Neutrophil (primary cell): ENCODE data around the gene MOB3A.

Experiments
- H3K27ac ChIP-seq: fragments of 200-600 bp; sonication (generic); 2 replicates; pipeline ENCODE4 v1.5.1; 2016; ENCODE audit warnings: mild to moderate bottlenecking, moderate library complexity
- H3K27me3 ChIP-seq: fragments of 200-600 bp; sonication (generic); 2 replicates; pipeline ENCODE4 v1.6.0; 2016; ENCODE audit warnings: mild to moderate bottlenecking
- H3K36me3 ChIP-seq: fragments of 200-600 bp; sonication (generic); 2 replicates; pipeline ENCODE4 v1.5.1; 2017
- H3K4me1 ChIP-seq, 2 experiments: fragments of 200-600 bp in 1 of 2; sonication (generic) in 1 of 2; 1 replicate in 1 of 2; 2 replicates in 1 of 2; pipeline versions ENCODE4 v1.5.1 to v1.6.1; 2013 to 2016; ENCODE audit warnings: low read depth in 1 of 2, low read length in 1 of 2, mild to moderate bottlenecking in 1 of 2, moderate library complexity in 1 of 2; ENCODE audit not compliant: control insufficient read depth in 1 of 2, insufficient read depth in 1 of 2
- H3K4me3 ChIP-seq, 2 experiments: fragments of 200-600 bp in 1 of 2; sonication (generic) in 1 of 2; 1 replicate in 1 of 2; 2 replicates in 1 of 2; pipeline ENCODE4 v1.5.1; 2013 to 2016; ENCODE audit warnings: low read depth in 1 of 2, low read length in 1 of 2, mild to moderate bottlenecking in 1 of 2, moderate library complexity in 1 of 2
- H3K9me3 ChIP-seq: fragments of 200-600 bp; sonication (generic); 2 replicates; pipeline ENCODE4 v1.5.1; 2016
- CTCF ChIP-seq: fragments of 200-600 bp; sonication (generic); IDR thresholded peaks from 2 replicates; pipeline ENCODE4 v1.5.1; 2016; ENCODE audit warnings: antibody characterized with exemption

The MOB3A gene

DNA sequence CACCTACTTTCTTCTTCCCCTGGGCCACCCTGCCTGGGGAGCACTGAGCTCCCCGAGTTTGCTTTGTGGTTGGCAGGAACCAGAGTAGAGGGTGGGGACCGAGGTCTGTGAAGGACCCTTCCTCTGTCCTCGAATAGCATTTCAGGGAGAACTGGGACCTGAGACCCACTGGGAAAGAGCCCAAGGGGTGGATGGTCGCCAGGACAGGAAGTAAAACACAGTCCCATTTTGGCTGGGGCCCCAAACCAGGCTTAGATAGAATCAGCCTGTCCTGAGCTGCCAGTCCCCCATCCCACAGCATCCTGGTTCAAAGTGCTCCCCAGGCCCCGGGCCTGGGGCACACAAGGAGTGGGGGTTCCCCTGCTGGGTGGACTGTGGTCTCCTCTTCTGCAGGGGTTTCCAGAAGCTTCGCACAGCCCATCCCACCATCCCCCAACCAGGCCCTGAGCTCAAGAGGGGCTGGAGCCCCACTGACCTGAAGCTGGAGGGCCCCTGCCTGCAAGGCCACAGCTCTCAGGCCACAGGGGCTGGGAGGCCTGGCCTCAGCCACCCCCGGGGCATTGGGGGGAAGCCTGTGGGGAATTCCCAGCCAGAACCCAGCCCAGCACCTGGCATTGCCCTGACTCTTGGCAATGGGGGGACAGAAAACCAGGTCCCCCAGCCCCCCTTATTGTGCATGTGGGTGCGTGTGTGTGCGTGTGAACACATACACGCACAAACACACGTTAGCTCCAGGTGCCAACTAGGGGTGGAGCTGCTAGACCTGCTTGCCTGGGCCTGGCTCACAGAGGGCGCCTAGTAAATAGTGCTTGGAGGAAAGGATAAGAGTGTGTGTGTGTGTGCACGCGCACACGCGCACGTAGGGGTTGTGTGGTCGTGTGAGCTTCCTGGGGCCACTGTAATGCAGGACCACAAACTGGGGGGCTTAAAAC, 44.1 kb downstream of the MOB3A start:
- H3K4me1 ChIP-seq = peaks cover 54 to 61% of the 10 kb centered on the region in 2 experiments
- H3K27ac ChIP-seq = peak overlapping the region; percentile 97
- peaks cover 28% of the 10 kb centered on the region for H3K36me3 ChIP-seq
- H3K27me3 ChIP-seq = no peaks in the 10 kb centered on the region
- TF ChIP-seq CTCF = no peak
- no peaks in the 10 kb centered on the region for H3K9me3 ChIP-seq
- peak overlapping the region; percentile 80 to 86 for H3K4me3 ChIP-seq

- Histone ChIP-seq H3K27me3 (no peaks in the 10 kb centered on the region), H3K9me3 (no peaks in the 10 kb centered on the region), H3K4me1 (peaks cover 49 to 58% of the 10 kb centered on the region in 2 experiments), H3K36me3 (peaks cover 36% of the 10 kb centered on the region), H3K4me3 (peak within 1 kb of the TSS; percentile 80 to 86), H3K27ac (peak within 1 kb of the TSS; percentile 97)
- TF ChIP-seq CTCF = peak; percentile 84
Measured at GRCh38 chr19:2050991-2051772, 44.9 kb downstream of the MOB3A start, which contains the start of gene MKNK2. MKNK2 (minus strand) TSS chr19:2051244; CDS start chr19:2050851, 393 bp downstream.

GRCh38 chr19:2050349-2050990, 45.7 kb downstream of the MOB3A start:
- Histone ChIP-seq H3K27me3 (no peaks in the 10 kb centered on the region), H3K9me3 (no peaks in the 10 kb centered on the region), H3K36me3 (peaks cover 44% of the 10 kb centered on the region), H3K4me3 (peak overlapping the region; percentile 80 to 86), H3K27ac (peak overlapping the region; percentile 97), H3K4me1 (peaks cover 45 to 57% of the 10 kb centered on the region in 2 experiments)
- TF ChIP-seq CTCF = no peak

GRCh38 chr19:2049741-2050348, 46.3 kb downstream of the MOB3A start:
- Histone ChIP-seq H3K4me1 (peaks cover 42 to 58% of the 10 kb centered on the region in 2 experiments), H3K4me3 (peak overlapping the region; percentile 80 to 86), H3K27ac (peak overlapping the region; percentile 97), H3K27me3 (no peaks in the 10 kb centered on the region), H3K36me3 (peaks cover 50% of the 10 kb centered on the region), H3K9me3 (no peaks in the 10 kb centered on the region)
- TF ChIP-seq CTCF = peak; percentile 40
